ENCODE data around the gene B3GALNT1. TPM values are rescaled to one million over a fixed set of nuclear protein-coding genes. Genes with fewer than 3 reads are reported as not detected.

The B3GALNT1 gene
- total and polyA plus RNA-seq, 2 experiments from 2014 or later: 11.7 to 22.5 TPM

- no peak for TF ChIP-seq CTCF (IDR thresholded peaks at IDR 0.05; ENCODE audit: poor library complexity)
- TF ChIP-seq EZH2phosphoT487 (IDR thresholded peaks at IDR 0.05; ENCODE audit: low read depth, severe bottlenecking, unreplicated experiment): no peak
- Histone ChIP-seq H3K9me2 (replicated peaks; ENCODE audit: insufficient read depth) (no peaks in the 10 kb centered on the region), H3K4me2 (no peak overlapping the region), H4K20me1 (ENCODE audit: insufficient read depth, poor library complexity, severe bottlenecking) (no peaks in the 10 kb centered on the region), H3K4me1 (ENCODE audit: insufficient read depth) (no peaks in the 10 kb centered on the region), H3K36me3 (replicated peaks; ENCODE audit: insufficient read depth, low read depth) (no peaks in the 10 kb centered on the region), H3K79me2 (no peaks in the 10 kb centered on the region), H3K9me3 (ENCODE audit: low read depth) (no peaks in the 10 kb centered on the region), H3K4me3 (no peak overlapping the region), H3K27me3 (no peaks in the 10 kb centered on the region), H3K27ac (no peak overlapping the region), H2AFZ (no peak overlapping the region)
- no peak for DNase-seq (ENCODE audit: low spot score)
- 74% methylated on average over 2 of the region's 2 CpGs for WGBS (ENCODE audit: low lambda C conversion rate, missing lambda C conversion rate)
These were observed 23.1 kb downstream of the B3GALNT1 start for GRCh38 chr3:161082063-161082462.

- 83% methylated on average over 4 of the region's 4 CpGs for WGBS (ENCODE audit: low lambda C conversion rate, missing lambda C conversion rate)
- Histone ChIP-seq H3K27ac (no peak overlapping the region), H3K4me3 (no peak overlapping the region), H3K4me1 (ENCODE audit: insufficient read depth) (no peaks in the 10 kb centered on the region), H3K36me3 (replicated peaks; ENCODE audit: insufficient read depth, low read depth) (no peaks in the 10 kb centered on the region), H3K9me2 (replicated peaks; ENCODE audit: insufficient read depth) (no peaks in the 10 kb centered on the region), H4K20me1 (ENCODE audit: insufficient read depth, poor library complexity, severe bottlenecking) (no peaks in the 10 kb centered on the region), H2AFZ (no peak overlapping the region), H3K27me3 (no peaks in the 10 kb centered on the region), H3K79me2 (no peaks in the 10 kb centered on the region), H3K4me2 (no peak overlapping the region), H3K9me3 (ENCODE audit: low read depth) (no peaks in the 10 kb centered on the region)
- DNase-seq (ENCODE audit: low spot score): no peak
- no peak for TF ChIP-seq EZH2phosphoT487 (IDR thresholded peaks at IDR 0.05; ENCODE audit: low read depth, severe bottlenecking, unreplicated experiment)
- no peak for TF ChIP-seq EZH2 (IDR thresholded peaks at IDR 0.05; ENCODE audit: borderline replicate concordance)
- no peak for TF ChIP-seq CTCF (IDR thresholded peaks at IDR 0.05; ENCODE audit: poor library complexity)
These were observed 23.5 kb downstream of the B3GALNT1 start for GRCh38 chr3:161081633-161082032.

GRCh38 chr3:161073181-161073580 lies 32.0 kb downstream of the B3GALNT1 start:
- Histone ChIP-seq H2AFZ (no peak overlapping the region), H3K27me3 (no peaks in the 10 kb centered on the region), H3K36me3 (replicated peaks; ENCODE audit: insufficient read depth, low read depth) (no peaks in the 10 kb centered on the region), H3K79me2 (no peaks in the 10 kb centered on the region), H3K9me3 (ENCODE audit: low read depth) (no peaks in the 10 kb centered on the region), H3K4me1 (ENCODE audit: insufficient read depth) (no peaks in the 10 kb centered on the region), H3K4me3 (no peak overlapping the region), H3K4me2 (no peak overlapping the region), H3K9me2 (replicated peaks; ENCODE audit: insufficient read depth) (no peaks in the 10 kb centered on the region), H3K27ac (no peak overlapping the region), H4K20me1 (ENCODE audit: insufficient read depth, poor library complexity, severe bottlenecking) (no peaks in the 10 kb centered on the region)
- DNase-seq (ENCODE audit: low spot score): no peak
- WGBS (ENCODE audit: low lambda C conversion rate, missing lambda C conversion rate): 97% methylated on average over 1 of the region's 1 CpG
- TF ChIP-seq EZH2 (IDR thresholded peaks at IDR 0.05; ENCODE audit: borderline replicate concordance) (no peak), CTCF (IDR thresholded peaks at IDR 0.05; ENCODE audit: poor library complexity) (no peak), EZH2phosphoT487 (IDR thresholded peaks at IDR 0.05; ENCODE audit: low read depth, severe bottlenecking, unreplicated experiment) (no peak)

GRCh38 chr3:161072751-161073150 lies 32.4 kb downstream of the B3GALNT1 start:
- Histone ChIP-seq H3K27ac (no peak overlapping the region), H2AFZ (no peak overlapping the region), H3K4me1 (ENCODE audit: insufficient read depth) (no peaks in the 10 kb centered on the region), H4K20me1 (ENCODE audit: insufficient read depth, poor library complexity, severe bottlenecking) (no peaks in the 10 kb centered on the region), H3K27me3 (no peaks in the 10 kb centered on the region), H3K79me2 (no peaks in the 10 kb centered on the region), H3K9me3 (ENCODE audit: low read depth) (no peaks in the 10 kb centered on the region), H3K4me3 (no peak overlapping the region), H3K4me2 (no peak overlapping the region), H3K9me2 (replicated peaks; ENCODE audit: insufficient read depth) (no peaks in the 10 kb centered on the region), H3K36me3 (replicated peaks; ENCODE audit: insufficient read depth, low read depth) (no peaks in the 10 kb centered on the region)
- DNase-seq (ENCODE audit: low spot score): no peak
- TF ChIP-seq EZH2 (IDR thresholded peaks at IDR 0.05; ENCODE audit: borderline replicate concordance): no peak
- no peak for TF ChIP-seq CTCF (IDR thresholded peaks at IDR 0.05; ENCODE audit: poor library complexity)
- TF ChIP-seq EZH2phosphoT487 (IDR thresholded peaks at IDR 0.05; ENCODE audit: low read depth, severe bottlenecking, unreplicated experiment): no peak

Measured in hepatocyte (in vitro differentiated cells).